Retinal pigment epithelial cell (primary cell): ENCODE measurements around the gene SHISAL2A.

Source experiments
- DNase-seq: peaks from one replicate; pipeline ENCODE4 v3.0.0-alpha.2; 2010; ENCODE audit warnings: low read depth
- H3K4me3 ChIP-seq: 2 replicates; pipeline ENCODE4 v1.5.1; 2011; ENCODE audit warnings: mild to moderate bottlenecking, low read length, control low read depth, moderate library complexity
- TF ChIP-seq, protein P1 (sequence below): conservative IDR thresholded peaks from 2 replicates; pipeline ENCODE4 v1.5.1; 2011; ENCODE audit warnings: low read depth, low read length, control low read depth, inconsistent platforms

Gene SHISAL2A

DNA sequence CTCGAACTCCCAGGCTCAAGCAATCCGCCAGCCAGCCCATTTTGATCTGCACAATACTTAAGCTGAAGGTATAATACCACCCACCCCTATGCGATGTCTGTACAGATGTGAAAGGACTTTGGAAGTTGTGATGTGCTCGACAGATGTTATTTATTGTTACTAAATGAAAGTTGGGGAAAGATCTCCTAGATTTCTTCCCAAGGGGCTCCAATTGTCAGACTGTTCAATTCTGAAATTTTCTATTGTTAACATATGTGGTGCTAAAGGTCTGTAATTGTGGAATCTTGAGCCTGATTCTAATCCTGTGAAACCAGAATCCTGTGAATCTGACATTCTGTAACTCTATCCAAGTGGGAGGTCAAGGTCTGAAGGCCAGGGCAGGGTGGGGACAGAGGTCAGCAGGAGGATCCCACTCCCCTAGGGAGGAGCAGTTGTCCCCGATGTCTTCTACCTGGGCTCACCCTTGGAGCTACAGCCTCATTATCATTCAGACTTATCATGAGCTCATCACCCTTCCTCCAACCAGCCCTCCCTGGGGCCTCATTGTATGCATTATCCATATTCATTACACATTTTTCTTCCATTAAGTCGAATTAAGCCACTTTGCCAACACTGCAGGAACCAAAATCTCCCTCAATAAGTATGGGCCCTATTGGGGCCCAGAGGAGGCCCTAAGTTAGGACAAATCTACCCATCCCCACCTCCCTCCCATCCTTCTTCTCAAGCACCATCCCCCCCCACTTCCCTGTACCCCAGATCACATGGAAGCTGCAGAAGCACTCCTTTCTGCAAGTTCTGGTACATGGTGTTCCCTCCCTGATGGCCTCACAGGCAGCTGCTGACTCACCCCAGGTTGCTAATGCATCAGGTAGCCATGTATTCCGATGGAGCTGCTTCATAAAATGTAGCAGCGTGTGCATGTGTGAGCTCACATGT is 32.3 kb downstream of the SHISAL2A start:
- no peak for DNase-seq
- TF ChIP-seq, protein P1, sequence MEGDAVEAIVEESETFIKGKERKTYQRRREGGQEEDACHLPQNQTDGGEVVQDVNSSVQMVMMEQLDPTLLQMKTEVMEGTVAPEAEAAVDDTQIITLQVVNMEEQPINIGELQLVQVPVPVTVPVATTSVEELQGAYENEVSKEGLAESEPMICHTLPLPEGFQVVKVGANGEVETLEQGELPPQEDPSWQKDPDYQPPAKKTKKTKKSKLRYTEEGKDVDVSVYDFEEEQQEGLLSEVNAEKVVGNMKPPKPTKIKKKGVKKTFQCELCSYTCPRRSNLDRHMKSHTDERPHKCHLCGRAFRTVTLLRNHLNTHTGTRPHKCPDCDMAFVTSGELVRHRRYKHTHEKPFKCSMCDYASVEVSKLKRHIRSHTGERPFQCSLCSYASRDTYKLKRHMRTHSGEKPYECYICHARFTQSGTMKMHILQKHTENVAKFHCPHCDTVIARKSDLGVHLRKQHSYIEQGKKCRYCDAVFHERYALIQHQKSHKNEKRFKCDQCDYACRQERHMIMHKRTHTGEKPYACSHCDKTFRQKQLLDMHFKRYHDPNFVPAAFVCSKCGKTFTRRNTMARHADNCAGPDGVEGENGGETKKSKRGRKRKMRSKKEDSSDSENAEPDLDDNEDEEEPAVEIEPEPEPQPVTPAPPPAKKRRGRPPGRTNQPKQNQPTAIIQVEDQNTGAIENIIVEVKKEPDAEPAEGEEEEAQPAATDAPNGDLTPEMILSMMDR, result no peak
- no peak overlapping the region for H3K4me3 ChIP-seq

DNA sequence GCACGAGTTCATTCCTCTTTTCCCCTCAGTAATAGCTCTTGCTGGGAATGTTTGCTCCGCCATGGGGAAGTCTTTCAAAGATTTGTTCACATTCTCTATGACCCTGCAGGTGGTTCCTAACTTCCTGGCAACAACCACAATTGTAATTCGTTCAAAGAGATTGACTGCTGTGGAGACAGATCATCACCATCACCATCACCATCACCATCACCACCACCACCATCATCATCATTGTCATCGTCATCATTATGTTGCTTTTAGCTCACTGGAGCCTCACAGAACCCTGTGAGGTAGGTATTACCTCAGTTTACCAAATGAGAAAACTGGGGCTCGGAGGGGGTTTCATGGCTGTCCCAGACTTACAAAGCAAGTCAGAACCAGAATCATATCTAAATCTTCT is 34.3 kb downstream of the SHISAL2A start:
- DNase-seq, result no peak
- no peak overlapping the region for H3K4me3 ChIP-seq
- TF ChIP-seq, protein P1, result no peak

DNA sequence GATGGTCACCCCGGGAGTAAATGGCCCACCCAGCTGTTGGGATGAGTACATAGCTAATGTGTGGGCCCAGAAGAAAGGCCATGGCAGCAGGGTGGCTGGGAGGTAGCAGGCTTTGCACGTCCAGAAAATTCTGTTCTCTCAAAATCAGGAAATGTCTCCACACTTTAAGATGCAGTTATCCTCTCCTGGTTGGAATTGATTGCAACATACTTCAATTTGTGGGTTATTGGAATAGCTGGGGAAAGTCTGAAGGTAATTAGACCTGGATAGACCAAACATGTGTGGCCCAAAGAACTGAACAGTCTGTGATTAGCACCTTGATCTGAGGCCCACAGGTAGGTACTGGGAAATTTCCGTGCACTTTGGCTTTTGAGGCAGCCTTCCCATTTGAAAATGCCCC is 35.0 kb downstream of the SHISAL2A start:
- TF ChIP-seq, protein P1, result no peak
- H3K4me3 ChIP-seq, result no peak overlapping the region
- DNase-seq, result no peak

DNA sequence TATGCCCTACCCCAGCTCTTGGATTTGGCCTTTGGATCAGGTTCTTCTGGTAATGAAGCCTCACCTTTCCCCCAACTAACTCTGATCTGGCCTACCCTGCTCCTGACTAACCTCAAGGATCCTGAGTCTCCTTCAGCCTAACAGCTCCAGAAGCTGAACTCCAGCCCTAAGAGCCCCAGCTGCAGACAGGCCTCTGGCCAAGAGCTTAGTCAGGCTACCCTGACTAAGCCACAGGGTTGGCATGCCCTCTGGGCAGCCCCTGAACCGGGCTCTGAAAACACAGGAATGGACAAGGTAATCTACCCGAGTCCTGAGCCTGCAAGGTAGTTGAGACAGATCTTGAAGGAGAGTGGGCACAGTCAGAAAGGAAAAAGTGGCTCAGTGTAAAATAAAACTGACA is 35.7 kb downstream of the SHISAL2A start:
- TF ChIP-seq, protein P1, result no peak
- DNase-seq, result no peak
- no peak overlapping the region for H3K4me3 ChIP-seq

DNA sequence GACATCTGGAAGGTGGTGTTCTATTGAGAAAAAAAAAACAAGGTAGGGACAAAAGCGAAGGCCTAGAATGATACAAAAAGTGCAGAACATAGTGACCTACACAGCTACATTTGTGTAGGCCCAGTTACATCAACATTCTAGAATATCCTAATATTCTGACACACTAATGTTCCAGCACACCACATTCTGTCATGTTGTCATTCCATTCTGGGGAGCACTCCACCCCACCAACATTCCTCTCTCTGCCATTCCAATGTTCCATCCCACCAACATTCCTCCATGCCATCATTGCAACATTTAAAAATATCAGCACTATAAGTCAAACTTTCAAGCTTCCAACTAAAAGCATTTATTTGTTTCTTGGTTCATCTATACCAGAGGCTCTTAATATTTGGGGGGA is 36.7 kb downstream of the SHISAL2A start:
- TF ChIP-seq, protein P1, result no peak
- DNase-seq, result no peak
- no peak overlapping the region for H3K4me3 ChIP-seq

DNA sequence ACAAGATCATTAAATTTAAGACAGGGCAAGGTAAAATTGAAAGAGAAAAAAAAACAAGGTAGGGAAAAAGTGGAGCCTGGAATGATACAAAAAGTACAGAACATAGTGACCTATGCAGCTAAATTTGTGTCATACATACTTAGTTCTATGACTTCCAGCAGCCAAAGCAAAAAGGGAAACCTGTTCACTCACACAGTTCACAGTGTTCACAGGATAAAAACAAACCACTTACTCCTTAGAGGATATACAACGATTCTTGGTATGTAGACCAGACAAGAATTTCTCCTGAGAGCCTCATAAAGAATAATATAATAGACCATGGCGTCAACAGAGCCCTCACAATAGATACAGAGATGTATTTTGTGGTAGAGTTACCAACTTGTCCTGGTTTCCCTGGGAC is 37.6 kb downstream of the SHISAL2A start:
- no peak overlapping the region for H3K4me3 ChIP-seq
- no peak for DNase-seq
- TF ChIP-seq, protein P1, result no peak

DNA sequence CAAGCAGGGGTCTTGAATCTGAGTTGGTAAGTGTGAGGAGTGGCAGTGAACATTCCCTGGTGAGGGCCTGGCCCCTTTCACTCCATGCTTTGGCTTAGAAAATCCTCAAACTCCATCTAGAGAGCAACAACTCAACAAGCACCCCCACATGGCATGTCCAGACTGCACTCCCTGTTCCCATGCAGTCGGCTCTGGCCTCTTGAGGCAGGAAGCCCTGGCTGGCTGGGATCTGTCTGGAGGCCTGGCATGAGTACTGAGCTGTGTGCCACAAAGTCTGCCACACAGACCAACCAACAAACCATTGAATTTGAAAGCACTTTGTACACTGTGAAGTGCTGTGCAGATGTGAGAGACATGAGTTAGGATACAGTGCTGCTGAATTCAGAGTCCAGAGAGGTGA is 40.0 kb downstream of the SHISAL2A start:
- DNase-seq, result no peak
- TF ChIP-seq, protein P1, result no peak
- no peak overlapping the region for H3K4me3 ChIP-seq
